Measurements from ENCODE around the gene ZNF133.

ZNF133 gene

GRCh38 chr20:18304618-18305017 is 16.3 kb downstream of the ZNF133 start:
- no peak overlapping the region for H3K4me3 ChIP-seq (ENCODE audit: low read depth, low read length)
- TF ChIP-seq CTCF (IDR thresholded peaks at IDR 0.05; ENCODE audit: low read depth, low read length, missing control alignments) = no peak
- no peak for DNase-seq (ENCODE audit: low read depth)
- in situ Hi-C loops (cut with HindIII; ENCODE audit: low sequenced_read_pairs) = no loop called here

- no peak for DNase-seq (ENCODE audit: low read depth)
- no peak for TF ChIP-seq CTCF (IDR thresholded peaks at IDR 0.05; ENCODE audit: low read depth, low read length, missing control alignments)
- H3K4me3 ChIP-seq (ENCODE audit: low read depth, low read length) = no peak overlapping the region
- in situ Hi-C loops (cut with HindIII; ENCODE audit: low sequenced_read_pairs) = no loop called here
Measured at GRCh38 chr20:18307301-18307700, 19.0 kb downstream of the ZNF133 start.

DNA sequence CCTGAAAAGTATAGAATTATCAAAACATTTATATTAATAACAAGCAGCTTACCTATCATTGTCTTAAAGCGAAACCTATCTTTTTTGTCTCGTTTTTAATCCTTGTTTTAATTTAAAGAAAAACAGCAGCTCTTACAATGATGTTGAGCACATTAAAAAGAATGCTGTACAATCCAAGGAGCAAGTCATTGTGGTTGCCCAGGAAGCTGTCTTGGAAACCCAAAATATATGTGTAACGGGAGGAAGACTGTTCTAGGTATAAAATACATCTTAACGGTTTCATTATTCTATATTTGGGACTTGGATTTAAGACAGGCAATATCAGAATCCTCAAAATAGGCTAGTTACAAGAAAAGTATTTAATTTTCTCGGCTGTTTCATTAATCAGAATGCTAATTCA is 21.7 kb downstream of the ZNF133 start:
- no peak overlapping the region for H3K4me3 ChIP-seq (ENCODE audit: low read depth, low read length)
- in situ Hi-C loops (cut with HindIII; ENCODE audit: low sequenced_read_pairs) = no loop called here
- no peak for TF ChIP-seq CTCF (IDR thresholded peaks at IDR 0.05; ENCODE audit: low read depth, low read length, missing control alignments)
- DNase-seq (ENCODE audit: low read depth) = no peak

- no peak overlapping the region for H3K4me3 ChIP-seq (ENCODE audit: low read depth, low read length)
- in situ Hi-C loops (cut with HindIII; ENCODE audit: low sequenced_read_pairs) = no loop called here
- no peak for DNase-seq (ENCODE audit: low read depth)
- TF ChIP-seq CTCF (IDR thresholded peaks at IDR 0.05; ENCODE audit: low read depth, low read length, missing control alignments) = no peak
Measured at GRCh38 chr20:18310592-18310991, 22.3 kb downstream of the ZNF133 start.

GRCh38 chr20:18312723-18313122 is 24.4 kb downstream of the ZNF133 start:
- no peak overlapping the region for H3K4me3 ChIP-seq (ENCODE audit: low read depth, low read length)
- DNase-seq (ENCODE audit: low read depth) = no peak
- in situ Hi-C loops (cut with HindIII; ENCODE audit: low sequenced_read_pairs) = no loop called here
- no peak for TF ChIP-seq CTCF (IDR thresholded peaks at IDR 0.05; ENCODE audit: low read depth, low read length, missing control alignments)

GRCh38 chr20:18313411-18313810 is 25.1 kb downstream of the ZNF133 start:
- DNase-seq (ENCODE audit: low read depth) = no peak
- TF ChIP-seq CTCF (IDR thresholded peaks at IDR 0.05; ENCODE audit: low read depth, low read length, missing control alignments) = no peak
- in situ Hi-C loops (cut with HindIII; ENCODE audit: low sequenced_read_pairs) = no loop called here
- no peak overlapping the region for H3K4me3 ChIP-seq (ENCODE audit: low read depth, low read length)

Measured in astrocyte of the cerebellum (primary cell).